Measurements from ENCODE around the gene VSTM4. TPM values are rescaled to one million over a fixed set of nuclear protein-coding genes. Genes with fewer than 3 reads are reported as not detected.

Gene VSTM4
- total RNA-seq, 2 donors from 2014 or later: 1.2 to 3.1 TPM

GRCh38 chr10:49091450-49092210 is 23.7 kb downstream of the VSTM4 start:
- no peak overlapping the region for H3K27ac ChIP-seq
- TF ChIP-seq CTCF (IDR thresholded peaks at IDR 0.05): no peak
- no peak overlapping the region for H3K9ac ChIP-seq (ENCODE audit: low read depth in 2 of 2, low read length in 2 of 2)
- H3K9me3 ChIP-seq: no peaks in the 10 kb centered on the region
- intact Hi-C loops (cut with DNase I): no loop called here
- H3K36me3 ChIP-seq: no peaks in the 10 kb centered on the region
- no peak overlapping the region for H3K4me3 ChIP-seq
- H3K4me1 ChIP-seq: no peaks in the 10 kb centered on the region
- no peak for DNase-seq
- no peaks in the 10 kb centered on the region for H3K27me3 ChIP-seq

GRCh38 chr10:49090696-49091380 is 24.5 kb downstream of the VSTM4 start:
- H3K36me3 ChIP-seq: no peaks in the 10 kb centered on the region
- no peak for DNase-seq
- no peaks in the 10 kb centered on the region for H3K27me3 ChIP-seq
- H3K9me3 ChIP-seq: no peaks in the 10 kb centered on the region
- intact Hi-C loops (cut with DNase I): no loop called here
- no peak overlapping the region for H3K9ac ChIP-seq (ENCODE audit: low read depth in 2 of 2, low read length in 2 of 2)
- no peak overlapping the region for H3K27ac ChIP-seq
- no peak overlapping the region for H3K4me3 ChIP-seq
- no peaks in the 10 kb centered on the region for H3K4me1 ChIP-seq
- no peak for TF ChIP-seq CTCF (IDR thresholded peaks at IDR 0.05)

- Histone ChIP-seq H3K27me3 (no peaks in the 10 kb centered on the region), H3K27ac (no peak overlapping the region), H3K9me3 (no peaks in the 10 kb centered on the region), H3K4me3 (no peak overlapping the region), H3K36me3 (no peaks in the 10 kb centered on the region), H3K4me1 (no peaks in the 10 kb centered on the region), H3K9ac (ENCODE audit: low read depth in 2 of 2, low read length in 2 of 2) (no peak overlapping the region)
- TF ChIP-seq CTCF (IDR thresholded peaks at IDR 0.05): no peak
- no peak for DNase-seq
- intact Hi-C loops (cut with DNase I): no loop called here
Observed at GRCh38 chr10:49090189-49090575, 25.1 kb downstream of the VSTM4 start.

GRCh38 chr10:49089557-49090188 is 25.6 kb downstream of the VSTM4 start:
- intact Hi-C loops (cut with DNase I): no loop called here
- H3K9ac ChIP-seq (ENCODE audit: low read depth in 2 of 2, low read length in 2 of 2): no peak overlapping the region
- H3K27ac ChIP-seq: no peak overlapping the region

More at GRCh38 chr10:49089557-49090188, 25.6 kb downstream of the VSTM4 start:
- DNase-seq: no peak
- H3K4me1 ChIP-seq: no peaks in the 10 kb centered on the region
- no peaks in the 10 kb centered on the region for H3K36me3 ChIP-seq
- no peak overlapping the region for H3K4me3 ChIP-seq
- no peaks in the 10 kb centered on the region for H3K27me3 ChIP-seq
- H3K9me3 ChIP-seq: no peaks in the 10 kb centered on the region
- TF ChIP-seq CTCF (IDR thresholded peaks at IDR 0.05): no peak
